Measurements from ENCODE around the gene ILDR1. TPM values are rescaled to one million over a fixed set of nuclear protein-coding genes. Genes with fewer than 3 reads are reported as not detected.

The ILDR1 gene
- total and polyA plus RNA-seq, 10 of the 15 experiments (the other 5 are each of a cell fraction or from before 2014, with no cell fraction given), result 1.3 to 12.0 (median 7.0) TPM

DNA sequence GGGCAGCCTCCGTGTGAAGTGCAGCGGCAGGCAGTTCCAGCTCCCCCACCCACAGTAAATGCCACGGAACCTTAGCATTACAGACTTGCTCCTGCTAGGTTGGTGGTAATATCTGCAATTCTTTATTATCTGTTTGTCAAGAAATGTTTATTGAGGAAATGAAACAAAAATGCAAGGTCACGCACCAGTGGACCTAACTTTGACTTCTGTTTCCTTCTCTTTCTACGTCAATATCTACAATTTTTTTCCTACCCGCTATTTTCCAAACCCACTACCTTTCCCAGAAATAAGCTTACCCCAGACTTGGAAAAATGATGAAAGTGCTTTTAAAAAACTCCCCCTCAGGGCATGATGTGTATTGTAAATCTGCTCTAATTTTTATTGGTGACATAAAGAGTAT, 18.9 kb downstream of the ILDR1 start (continued):
- TF ChIP-seq, protein P1, sequence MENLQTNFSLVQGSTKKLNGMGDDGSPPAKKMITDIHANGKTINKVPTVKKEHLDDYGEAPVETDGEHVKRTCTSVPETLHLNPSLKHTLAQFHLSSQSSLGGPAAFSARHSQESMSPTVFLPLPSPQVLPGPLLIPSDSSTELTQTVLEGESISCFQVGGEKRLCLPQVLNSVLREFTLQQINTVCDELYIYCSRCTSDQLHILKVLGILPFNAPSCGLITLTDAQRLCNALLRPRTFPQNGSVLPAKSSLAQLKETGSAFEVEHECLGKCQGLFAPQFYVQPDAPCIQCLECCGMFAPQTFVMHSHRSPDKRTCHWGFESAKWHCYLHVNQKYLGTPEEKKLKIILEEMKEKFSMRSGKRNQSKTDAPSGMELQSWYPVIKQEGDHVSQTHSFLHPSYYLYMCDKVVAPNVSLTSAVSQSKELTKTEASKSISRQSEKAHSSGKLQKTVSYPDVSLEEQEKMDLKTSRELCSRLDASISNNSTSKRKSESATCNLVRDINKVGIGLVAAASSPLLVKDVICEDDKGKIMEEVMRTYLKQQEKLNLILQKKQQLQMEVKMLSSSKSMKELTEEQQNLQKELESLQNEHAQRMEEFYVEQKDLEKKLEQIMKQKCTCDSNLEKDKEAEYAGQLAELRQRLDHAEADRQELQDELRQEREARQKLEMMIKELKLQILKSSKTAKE (IDR thresholded peaks at IDR 0.05; ENCODE audit: low read depth, poor library complexity, severe bottlenecking), result peak; percentile 44
- TF ChIP-seq, protein P2, sequence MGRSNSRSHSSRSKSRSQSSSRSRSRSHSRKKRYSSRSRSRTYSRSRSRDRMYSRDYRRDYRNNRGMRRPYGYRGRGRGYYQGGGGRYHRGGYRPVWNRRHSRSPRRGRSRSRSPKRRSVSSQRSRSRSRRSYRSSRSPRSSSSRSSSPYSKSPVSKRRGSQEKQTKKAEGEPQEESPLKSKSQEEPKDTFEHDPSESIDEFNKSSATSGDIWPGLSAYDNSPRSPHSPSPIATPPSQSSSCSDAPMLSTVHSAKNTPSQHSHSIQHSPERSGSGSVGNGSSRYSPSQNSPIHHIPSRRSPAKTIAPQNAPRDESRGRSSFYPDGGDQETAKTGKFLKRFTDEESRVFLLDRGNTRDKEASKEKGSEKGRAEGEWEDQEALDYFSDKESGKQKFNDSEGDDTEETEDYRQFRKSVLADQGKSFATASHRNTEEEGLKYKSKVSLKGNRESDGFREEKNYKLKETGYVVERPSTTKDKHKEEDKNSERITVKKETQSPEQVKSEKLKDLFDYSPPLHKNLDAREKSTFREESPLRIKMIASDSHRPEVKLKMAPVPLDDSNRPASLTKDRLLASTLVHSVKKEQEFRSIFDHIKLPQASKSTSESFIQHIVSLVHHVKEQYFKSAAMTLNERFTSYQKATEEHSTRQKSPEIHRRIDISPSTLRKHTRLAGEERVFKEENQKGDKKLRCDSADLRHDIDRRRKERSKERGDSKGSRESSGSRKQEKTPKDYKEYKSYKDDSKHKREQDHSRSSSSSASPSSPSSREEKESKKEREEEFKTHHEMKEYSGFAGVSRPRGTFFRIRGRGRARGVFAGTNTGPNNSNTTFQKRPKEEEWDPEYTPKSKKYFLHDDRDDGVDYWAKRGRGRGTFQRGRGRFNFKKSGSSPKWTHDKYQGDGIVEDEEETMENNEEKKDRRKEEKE (IDR thresholded peaks at IDR 0.05), result no peak
- TF ChIP-seq NR2F1 (conservative IDR thresholded peaks at IDR 0.05) (no peak; the same call in 1 of the 2 replicates), MYB (IDR thresholded peaks at IDR 0.05; ENCODE audit: borderline replicate concordance, low read depth, low read length) (no peak), CREM (IDR thresholded peaks at IDR 0.05; ENCODE audit: low read depth) (peak; percentile 41; the same call in 1 of the 2 replicates), NFYB (IDR thresholded peaks at IDR 0.05; ENCODE audit: insufficient read depth, low read depth, low read length) (no peak), NFIC (IDR thresholded peaks at IDR 0.05; ENCODE audit: low read depth, low read length) (peak; percentile 50), RCOR1 (conservative IDR thresholded peaks at IDR 0.05; ENCODE audit: low read depth, low read length) (no peak), CHD4 (IDR thresholded peaks at IDR 0.05) (no peak), BMI1 (IDR thresholded peaks at IDR 0.05; ENCODE audit: borderline replicate concordance) (peak; percentile 47; the same call in 1 of the 2 replicates), IKZF1 (conservative IDR thresholded peaks at IDR 0.05) (peak; percentile 94), SMAD5 (IDR thresholded peaks at IDR 0.05; ENCODE audit: low read depth) (no peak), ZBED1 (IDR thresholded peaks at IDR 0.05; ENCODE audit: borderline replicate concordance) (no peak; the same call in 1 of the 2 replicates)
- TF ChIP-seq, protein P3, sequence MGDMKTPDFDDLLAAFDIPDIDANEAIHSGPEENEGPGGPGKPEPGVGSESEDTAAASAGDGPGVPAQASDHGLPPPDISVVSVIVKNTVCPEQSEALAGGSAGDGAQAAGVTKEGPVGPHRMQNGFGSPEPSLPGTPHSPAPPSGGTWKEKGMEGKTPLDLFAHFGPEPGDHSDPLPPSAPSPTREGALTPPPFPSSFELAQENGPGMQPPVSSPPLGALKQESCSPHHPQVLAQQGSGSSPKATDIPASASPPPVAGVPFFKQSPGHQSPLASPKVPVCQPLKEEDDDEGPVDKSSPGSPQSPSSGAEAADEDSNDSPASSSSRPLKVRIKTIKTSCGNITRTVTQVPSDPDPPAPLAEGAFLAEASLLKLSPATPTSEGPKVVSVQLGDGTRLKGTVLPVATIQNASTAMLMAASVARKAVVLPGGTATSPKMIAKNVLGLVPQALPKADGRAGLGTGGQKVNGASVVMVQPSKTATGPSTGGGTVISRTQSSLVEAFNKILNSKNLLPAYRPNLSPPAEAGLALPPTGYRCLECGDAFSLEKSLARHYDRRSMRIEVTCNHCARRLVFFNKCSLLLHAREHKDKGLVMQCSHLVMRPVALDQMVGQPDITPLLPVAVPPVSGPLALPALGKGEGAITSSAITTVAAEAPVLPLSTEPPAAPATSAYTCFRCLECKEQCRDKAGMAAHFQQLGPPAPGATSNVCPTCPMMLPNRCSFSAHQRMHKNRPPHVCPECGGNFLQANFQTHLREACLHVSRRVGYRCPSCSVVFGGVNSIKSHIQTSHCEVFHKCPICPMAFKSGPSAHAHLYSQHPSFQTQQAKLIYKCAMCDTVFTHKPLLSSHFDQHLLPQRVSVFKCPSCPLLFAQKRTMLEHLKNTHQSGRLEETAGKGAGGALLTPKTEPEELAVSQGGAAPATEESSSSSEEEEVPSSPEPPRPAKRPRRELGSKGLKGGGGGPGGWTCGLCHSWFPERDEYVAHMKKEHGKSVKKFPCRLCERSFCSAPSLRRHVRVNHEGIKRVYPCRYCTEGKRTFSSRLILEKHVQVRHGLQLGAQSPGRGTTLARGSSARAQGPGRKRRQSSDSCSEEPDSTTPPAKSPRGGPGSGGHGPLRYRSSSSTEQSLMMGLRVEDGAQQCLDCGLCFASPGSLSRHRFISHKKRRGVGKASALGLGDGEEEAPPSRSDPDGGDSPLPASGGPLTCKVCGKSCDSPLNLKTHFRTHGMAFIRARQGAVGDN (IDR thresholded peaks at IDR 0.05), result peak; percentile 48; the same call in 1 of the 2 replicates
- TF ChIP-seq, protein P4, sequence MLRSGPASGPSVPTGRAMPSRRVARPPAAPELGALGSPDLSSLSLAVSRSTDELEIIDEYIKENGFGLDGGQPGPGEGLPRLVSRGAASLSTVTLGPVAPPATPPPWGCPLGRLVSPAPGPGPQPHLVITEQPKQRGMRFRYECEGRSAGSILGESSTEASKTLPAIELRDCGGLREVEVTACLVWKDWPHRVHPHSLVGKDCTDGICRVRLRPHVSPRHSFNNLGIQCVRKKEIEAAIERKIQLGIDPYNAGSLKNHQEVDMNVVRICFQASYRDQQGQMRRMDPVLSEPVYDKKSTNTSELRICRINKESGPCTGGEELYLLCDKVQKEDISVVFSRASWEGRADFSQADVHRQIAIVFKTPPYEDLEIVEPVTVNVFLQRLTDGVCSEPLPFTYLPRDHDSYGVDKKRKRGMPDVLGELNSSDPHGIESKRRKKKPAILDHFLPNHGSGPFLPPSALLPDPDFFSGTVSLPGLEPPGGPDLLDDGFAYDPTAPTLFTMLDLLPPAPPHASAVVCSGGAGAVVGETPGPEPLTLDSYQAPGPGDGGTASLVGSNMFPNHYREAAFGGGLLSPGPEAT (IDR thresholded peaks at IDR 0.05; ENCODE audit: low read depth), result peak; percentile 81
- TF ChIP-seq, protein P5, sequence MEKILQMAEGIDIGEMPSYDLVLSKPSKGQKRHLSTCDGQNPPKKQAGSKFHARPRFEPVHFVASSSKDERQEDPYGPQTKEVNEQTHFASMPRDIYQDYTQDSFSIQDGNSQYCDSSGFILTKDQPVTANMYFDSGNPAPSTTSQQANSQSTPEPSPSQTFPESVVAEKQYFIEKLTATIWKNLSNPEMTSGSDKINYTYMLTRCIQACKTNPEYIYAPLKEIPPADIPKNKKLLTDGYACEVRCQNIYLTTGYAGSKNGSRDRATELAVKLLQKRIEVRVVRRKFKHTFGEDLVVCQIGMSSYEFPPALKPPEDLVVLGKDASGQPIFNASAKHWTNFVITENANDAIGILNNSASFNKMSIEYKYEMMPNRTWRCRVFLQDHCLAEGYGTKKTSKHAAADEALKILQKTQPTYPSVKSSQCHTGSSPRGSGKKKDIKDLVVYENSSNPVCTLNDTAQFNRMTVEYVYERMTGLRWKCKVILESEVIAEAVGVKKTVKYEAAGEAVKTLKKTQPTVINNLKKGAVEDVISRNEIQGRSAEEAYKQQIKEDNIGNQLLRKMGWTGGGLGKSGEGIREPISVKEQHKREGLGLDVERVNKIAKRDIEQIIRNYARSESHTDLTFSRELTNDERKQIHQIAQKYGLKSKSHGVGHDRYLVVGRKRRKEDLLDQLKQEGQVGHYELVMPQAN (conservative IDR thresholded peaks at IDR 0.05), result no peak; the same call in 1 of the 2 replicates
